Activated CD4-positive, alpha-beta T cell treated with anti-CD3 and anti-CD28 coated beads, Interleukin-2, amount 50 U/mL, for 16 hours (primary cell): ENCODE data around the gene LAMA3.
"Not testable (repeated sequence)": the region's sequence is repeated elsewhere in the genome, so short reads cannot be mapped to it uniquely, and the experiment has no call there.

Experiments
- DNase-seq: peaks from one replicate; pipeline ENCODE4 v3.0.0-alpha.2; 2020

Gene LAMA3

GRCh38 chr18:23732439-23732838, 43.2 kb downstream of the LAMA3 start:
- no peak for DNase-seq

- not testable (repeated sequence) for DNase-seq
These were observed 44.0 kb downstream of the LAMA3 start for GRCh38 chr18:23733265-23733664.

DNA sequence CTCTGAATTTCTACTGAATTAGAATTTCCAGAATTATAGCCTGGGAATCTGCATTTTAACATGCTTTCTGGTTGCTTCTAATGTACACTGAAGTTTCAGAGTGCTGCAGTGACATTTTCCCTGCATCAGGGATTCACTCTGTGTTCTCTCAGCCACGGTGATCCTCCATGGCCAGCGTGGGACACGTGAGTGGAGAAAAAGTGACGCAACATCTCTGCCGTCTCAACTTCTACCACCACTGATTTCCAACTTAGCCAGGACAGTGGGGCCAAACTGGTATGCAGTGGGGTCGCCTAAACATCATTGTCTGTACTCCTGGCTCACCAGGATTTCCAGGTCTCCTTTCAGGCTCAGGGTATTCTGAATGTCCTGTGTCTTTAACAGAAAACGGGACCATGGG, 44.6 kb downstream of the LAMA3 start:
- no peak for DNase-seq

DNA sequence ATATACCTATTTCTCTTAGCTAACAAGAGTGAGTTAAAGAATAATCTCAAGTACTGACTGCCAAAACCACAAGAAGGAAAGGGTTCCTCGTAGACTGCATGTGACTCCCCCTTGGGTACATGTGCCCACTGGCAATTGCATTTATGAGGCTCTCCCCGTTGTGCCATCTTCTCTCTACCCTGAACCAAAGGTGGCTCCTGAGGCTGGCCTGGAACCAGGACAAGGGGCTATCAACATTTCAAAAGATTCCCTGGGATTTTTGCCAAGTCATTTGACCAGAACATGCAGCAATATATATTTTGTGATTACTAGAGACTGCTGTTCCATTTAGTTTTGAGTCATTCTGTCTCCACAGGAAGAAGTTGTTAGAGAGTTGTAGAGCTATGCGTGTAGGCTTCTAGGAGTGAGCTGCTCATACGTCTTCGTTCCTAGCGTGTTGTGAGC, 45.8 kb downstream of the LAMA3 start:
- DNase-seq = peak; percentile 16

GRCh38 chr18:23737578-23737977, 48.3 kb downstream of the LAMA3 start:
- no peak for DNase-seq

GRCh38 chr18:23738151-23738550, 48.9 kb downstream of the LAMA3 start:
- DNase-seq = no peak

DNA sequence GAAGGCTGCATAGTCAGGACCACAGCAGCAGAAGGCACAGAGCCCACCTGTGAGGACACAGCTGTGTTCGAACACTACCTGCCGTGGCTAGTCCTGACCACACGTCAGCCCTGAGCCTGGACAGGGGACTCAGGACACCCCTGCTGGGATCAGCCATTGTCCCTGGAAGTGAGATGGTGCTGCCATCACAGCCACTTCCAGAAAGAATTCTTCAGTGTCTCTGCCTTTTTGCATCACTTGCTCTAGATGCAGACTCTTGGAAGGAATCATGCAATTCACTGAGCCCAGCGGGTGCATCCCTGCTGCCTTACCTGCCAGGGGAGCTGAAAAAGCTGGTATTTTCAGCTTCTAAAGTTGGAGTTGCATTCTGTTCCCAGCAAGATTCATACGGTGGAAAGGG, 49.3 kb downstream of the LAMA3 start:
- no peak for DNase-seq

GRCh38 chr18:23740105-23740830, 51.0 kb downstream of the LAMA3 start:
- DNase-seq = no peak

DNA sequence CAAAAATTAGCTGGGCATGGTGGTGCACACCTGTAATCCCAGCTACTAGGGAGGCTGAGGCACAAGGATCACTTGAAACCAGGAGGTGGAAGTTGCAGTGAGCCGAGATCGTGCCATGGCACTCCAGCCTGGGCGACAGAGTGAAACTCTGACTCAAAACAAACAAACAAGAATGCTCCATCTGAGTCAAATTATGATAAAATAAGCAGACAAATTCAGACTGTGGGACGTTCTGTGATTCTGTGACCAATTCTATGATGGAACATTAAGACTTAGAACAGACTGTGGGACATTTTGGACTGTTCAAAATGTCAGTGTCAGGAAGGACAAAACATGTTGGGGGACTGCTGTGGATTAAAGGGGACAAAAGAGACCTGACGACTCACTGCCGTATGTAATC, 52.7 kb downstream of the LAMA3 start:
- DNase-seq = peak; percentile 57

GRCh38 chr18:23743733-23744333, 54.6 kb downstream of the LAMA3 start:
- DNase-seq = no peak

GRCh38 chr18:23745366-23745765, 56.1 kb downstream of the LAMA3 start:
- no peak for DNase-seq

DNA sequence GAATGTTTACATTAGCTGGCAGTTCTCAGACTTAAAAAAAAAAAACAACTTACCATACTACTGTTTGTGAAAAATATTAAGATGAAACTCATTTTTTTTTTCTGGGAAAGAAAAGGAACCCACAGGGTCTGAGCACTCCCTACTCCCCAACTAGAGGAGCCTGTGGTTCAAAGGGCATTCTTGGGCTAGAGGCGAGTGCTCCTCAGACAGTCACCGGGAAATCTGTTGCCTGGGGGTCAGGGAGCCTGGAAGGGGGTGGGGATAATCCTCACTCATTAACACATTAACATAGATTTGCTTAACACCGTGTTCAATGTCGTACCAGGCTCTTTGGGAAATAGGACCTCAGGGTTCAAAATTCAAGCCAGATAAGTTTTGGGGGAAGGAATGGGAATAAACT, 57.6 kb downstream of the LAMA3 start:
- no peak for DNase-seq

GRCh38 chr18:23752363-23752762, 63.1 kb downstream of the LAMA3 start:
- DNase-seq = no peak

DNA sequence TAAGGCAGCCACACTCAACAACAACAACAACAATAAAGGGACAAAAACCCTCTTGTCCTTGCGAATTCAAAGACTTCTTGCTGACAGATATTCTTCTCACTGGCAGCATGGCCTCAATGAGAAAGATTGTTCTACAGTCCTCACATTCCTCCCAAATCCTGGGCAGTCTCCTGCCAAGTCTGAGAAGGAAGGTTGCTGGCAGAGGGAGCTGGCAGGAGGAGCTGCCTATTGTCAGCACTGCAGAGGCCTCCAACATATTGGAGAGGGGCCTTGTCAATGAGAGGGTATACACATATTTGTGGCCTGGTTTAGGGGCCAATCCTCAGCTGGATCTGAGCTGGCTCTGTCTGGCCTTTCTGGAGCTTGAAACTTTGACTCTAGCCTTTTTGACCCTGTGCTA, 63.5 kb downstream of the LAMA3 start:
- no peak for DNase-seq

- DNase-seq = no peak
These were observed 67.6 kb downstream of the LAMA3 start for GRCh38 chr18:23756590-23757436.

DNA sequence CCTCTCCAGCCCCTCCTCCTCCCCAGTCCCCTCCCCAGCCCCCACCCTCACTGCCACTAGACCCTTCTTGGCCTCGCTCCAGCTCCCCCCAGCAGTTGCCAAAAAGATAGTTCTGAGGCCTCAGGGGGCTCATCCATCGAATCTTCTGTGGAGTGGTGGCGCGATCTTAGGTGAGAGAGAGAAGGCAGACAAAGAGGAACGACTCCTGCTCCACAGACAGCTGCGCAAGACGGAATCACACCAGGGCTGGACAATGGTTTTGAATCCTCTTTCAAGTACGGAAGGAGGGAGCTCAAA, 68.1 kb downstream of the LAMA3 start:
- no peak for DNase-seq

- no peak for DNase-seq
These were observed 69.0 kb downstream of the LAMA3 start for GRCh38 chr18:23758281-23758680.

GRCh38 chr18:23761941-23762340, 72.7 kb downstream of the LAMA3 start:
- no peak for DNase-seq

DNA sequence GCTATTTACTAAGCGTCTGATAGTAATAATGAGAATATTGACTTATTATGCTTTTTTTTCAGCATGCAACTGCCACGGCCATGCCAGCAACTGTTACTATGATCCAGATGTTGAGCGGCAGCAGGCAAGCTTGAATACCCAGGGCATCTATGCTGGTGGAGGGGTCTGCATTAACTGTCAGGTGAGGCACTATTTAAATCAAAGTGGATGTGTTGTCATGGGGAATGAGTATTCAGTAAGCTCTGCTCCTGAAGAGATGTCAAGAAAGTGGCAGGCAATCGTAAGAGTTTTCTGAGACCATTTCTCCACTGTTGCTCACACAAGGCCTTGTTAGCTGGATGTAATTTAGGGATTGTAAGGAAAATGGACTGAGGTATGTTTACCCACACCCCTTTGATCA, 74.1 kb downstream of the LAMA3 start:
- DNase-seq = no peak

DNA sequence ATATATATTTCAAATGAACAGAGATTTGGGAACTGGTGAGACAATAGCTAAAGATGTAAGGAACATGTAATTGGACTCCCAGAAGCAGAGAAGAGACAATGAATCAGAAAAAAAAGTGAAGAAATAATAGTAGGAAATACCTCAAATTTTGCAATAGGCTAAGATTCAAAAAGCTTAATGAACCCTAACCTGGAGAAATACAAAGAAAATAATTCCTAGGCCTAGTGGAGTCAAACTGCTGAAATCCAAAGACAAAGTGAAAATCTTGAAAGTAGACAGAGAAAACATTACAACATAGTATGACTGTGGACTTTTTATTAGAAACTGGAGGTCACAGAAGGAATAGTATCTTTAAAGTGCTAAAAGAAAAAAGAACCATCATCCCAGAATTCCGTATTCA, 76.7 kb downstream of the LAMA3 start:
- no peak for DNase-seq

DNA sequence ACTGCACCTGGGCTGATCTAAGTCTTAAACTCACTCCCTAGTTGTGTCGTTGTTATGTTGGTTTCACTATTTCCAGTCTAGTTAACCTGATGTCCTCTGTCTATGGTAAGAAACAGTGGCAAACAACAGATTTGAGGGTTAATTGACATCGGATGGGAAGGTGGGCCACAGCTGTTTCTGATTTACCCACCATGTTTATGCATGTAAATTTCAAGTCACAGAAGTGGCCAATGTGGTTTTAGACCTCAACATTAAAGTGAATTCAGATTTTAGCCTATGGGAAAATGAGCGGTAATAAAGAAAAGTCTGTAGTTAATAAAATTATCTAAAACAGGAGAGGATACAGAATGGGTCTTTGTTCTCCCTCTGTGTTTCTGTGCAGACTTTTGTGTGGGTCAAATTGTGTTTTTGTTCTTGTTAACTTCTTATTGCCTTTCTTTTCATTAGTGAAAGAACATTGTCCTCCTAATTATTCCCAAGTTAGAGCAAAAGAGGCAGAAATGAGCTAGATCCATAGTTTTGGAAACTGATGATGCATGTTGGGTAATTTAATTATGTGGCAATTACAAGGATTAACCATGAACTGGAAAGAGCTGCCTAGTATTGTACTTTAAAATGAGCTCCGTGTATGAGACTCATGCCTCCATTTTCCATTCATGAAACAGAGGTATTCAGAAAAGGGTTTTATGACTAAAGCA, 83.2 kb downstream of the LAMA3 start:
- no peak for DNase-seq

DNA sequence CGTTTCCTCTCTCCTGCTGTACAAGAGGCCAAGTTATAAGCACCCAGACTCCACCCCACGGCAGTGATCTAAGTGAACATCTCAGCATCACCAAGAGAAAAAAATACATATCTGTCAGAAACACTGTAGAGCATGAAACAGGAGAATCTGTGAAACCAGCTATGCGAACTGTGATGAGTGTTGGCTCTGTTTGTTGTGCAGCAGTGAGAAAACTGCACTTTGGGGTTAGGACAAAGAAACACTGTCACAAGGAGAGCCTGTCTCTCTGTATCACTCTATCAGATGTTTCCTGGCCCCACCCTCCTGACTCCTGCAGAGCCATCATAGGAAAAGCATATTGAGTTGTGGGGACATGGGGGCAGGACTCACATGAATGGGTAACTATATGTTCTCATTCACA, 87.1 kb downstream of the LAMA3 start:
- DNase-seq = no peak

DNA sequence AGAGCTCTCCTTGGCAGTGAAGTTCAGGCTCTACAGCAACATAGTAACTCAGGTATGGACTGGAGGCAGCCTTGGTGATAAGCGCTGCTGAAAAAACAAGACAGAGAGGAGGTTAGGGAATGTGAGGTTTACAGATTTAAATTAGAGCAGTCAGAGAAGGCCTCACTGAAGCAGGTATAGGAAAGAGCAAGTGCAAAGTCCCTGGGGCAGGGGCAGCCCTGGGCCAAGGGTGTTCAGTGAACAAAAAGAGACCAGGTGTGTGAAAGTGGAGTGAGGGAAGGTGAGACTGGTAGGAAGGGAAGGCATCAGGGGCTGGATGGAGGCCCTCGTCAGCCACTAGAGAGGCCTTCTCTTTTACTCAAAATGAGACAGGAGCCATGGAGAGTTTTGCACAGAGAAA, 89.6 kb downstream of the LAMA3 start:
- DNase-seq = no peak
